Motor neuron (in vitro differentiated cells): Measurements from ENCODE around the gene FOXK1. TPM values are rescaled to one million over a fixed set of nuclear protein-coding genes. Genes with fewer than 3 reads are reported as not detected.

ENCODE experiments used
- ATAC-seq, 8 experiments: fragments of 200-7000 bp; cut with Tn5 transposase; replicated peaks in 6 of 8; 2 replicates each; pipeline ENCODE4 v1.8.0; 2021; ENCODE audit warnings: mild to moderate bottlenecking in 8 of 8, moderate library complexity in 8 of 8
- H3K27ac ChIP-seq, 2 donors: fragments of 250-450 bp; sonication (Bioruptor Pico); 2 replicates each; pipeline ENCODE4 v1.9.0; 2021; ENCODE audit warnings: antibody characterized with exemption in 2 of 2, mild to moderate bottlenecking in 2 of 2, moderate library complexity in 1 of 2
- H3K4me1 ChIP-seq, 2 donors: fragments of 250-450 bp; sonication (Bioruptor Pico); replicated peaks in 1 of 2; 2 replicates each; pipeline ENCODE4 v1.6.1; 2021; ENCODE audit warnings: antibody characterized with exemption in 2 of 2, mild to moderate bottlenecking in 2 of 2, moderate library complexity in 1 of 2
- H3K4me3 ChIP-seq, 5 donors: fragments of 250-450 bp; sonication (Bioruptor Pico); 2 replicates each; pipeline ENCODE4 v1.9.0; 2021; ENCODE audit warnings: antibody characterized with exemption in 5 of 5, mild to moderate bottlenecking in 5 of 5, moderate library complexity in 4 of 5
- WGBS, 10 experiments: fragments of 450-650 bp; shearing (Covaris generic); methylation state at CpG; one replicate each; pipeline ENCODE4 v1.0.0; 2022; 5-methylcytosine and 5-hydroxymethylcytosine counted together
- in situ Hi-C, 9 experiments: fragments of 400-800 bp; cut with MboI; loops; one replicate each; pipeline ENCODE4 v1.15.0; 2021; ENCODE audit warnings: low sequenced_read_pairs in 9 of 9, low pct_unique_long_range_greater_than_20kb in 2 of 9; ENCODE audit not compliant: unreplicated experiment in 9 of 9
- total RNA-seq, 8 experiments: library from RNA; unstranded; fragments of 300-600 nt; gene quantifications; 2 replicates each; pipeline versions ENCODE4 v1.2.3 to v1.2.4, GENCODE V29; 2022

Gene FOXK1
- total RNA-seq, 8 experiments from 2014 or later, result 14.8 to 61.7 (median 24.5) TPM

DNA sequence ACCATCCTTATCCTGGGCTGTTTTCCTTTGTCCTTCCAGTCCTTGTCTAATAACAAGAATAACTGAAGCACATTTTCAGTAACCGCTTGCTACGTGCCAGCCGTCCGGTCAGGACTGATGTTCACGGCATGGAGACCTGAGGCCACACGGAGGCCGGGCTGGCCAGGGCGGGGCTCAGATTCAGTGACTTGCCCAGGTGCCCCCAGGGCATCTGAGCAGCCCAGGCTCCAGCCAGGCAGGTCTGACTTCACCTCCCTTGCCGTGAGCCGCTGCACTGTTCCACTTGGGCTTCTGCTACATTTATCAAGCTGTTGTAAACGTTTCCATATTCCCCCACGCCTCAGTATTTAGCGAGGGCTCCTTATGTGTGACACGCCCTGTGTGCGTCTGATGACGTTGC, 49.7 kb downstream of the FOXK1 start:
- H3K4me3 ChIP-seq, result no peak overlapping the region
- WGBS, 10 experiments, result 75 to 100% (median 100%) methylated on average over 1 to 9 of the region's 16 CpGs; no CpG with 5 or more reads in 3 of the 10 experiments
- H3K4me1 ChIP-seq, result no peaks in the 10 kb centered on the region
- in situ Hi-C loops, result no loop called here
- peak in 2 of 8 experiments; percentile 19 to 36 for ATAC-seq
- H3K27ac ChIP-seq, result no peak overlapping the region

GRCh38 chr7:4733936-4734528, 51.9 kb downstream of the FOXK1 start:
- H3K27ac ChIP-seq, result no peak overlapping the region
- no peak for ATAC-seq
- 80 to 100% (median 96%) methylated on average over 1 to 9 of the region's 15 CpGs; no CpG with 5 or more reads in 4 of the 10 experiments for WGBS, 10 experiments

GRCh38 chr7:4734587-4735345, 52.7 kb downstream of the FOXK1 start:
- peak in 1 of 8 experiments; percentile 19 for ATAC-seq
- WGBS, 10 experiments, result 70 to 94% (median 89%) methylated on average over 2 to 19 of the region's 23 CpGs; no CpG with 5 or more reads in 4 of the 10 experiments
- Histone ChIP-seq H3K4me3 (no peak overlapping the region), H3K4me1 (peaks cover 14 to 18% of the 10 kb centered on the region in 2 donors), H3K27ac (no peak overlapping the region)
- in situ Hi-C loops, result no loop called here

More at GRCh38 chr7:4733936-4734528, 51.9 kb downstream of the FOXK1 start:
- no peak overlapping the region for H3K4me3 ChIP-seq
- in situ Hi-C loops, result no loop called here
- peaks cover 7 to 11% of the 10 kb centered on the region in 2 donors for H3K4me1 ChIP-seq

DNA sequence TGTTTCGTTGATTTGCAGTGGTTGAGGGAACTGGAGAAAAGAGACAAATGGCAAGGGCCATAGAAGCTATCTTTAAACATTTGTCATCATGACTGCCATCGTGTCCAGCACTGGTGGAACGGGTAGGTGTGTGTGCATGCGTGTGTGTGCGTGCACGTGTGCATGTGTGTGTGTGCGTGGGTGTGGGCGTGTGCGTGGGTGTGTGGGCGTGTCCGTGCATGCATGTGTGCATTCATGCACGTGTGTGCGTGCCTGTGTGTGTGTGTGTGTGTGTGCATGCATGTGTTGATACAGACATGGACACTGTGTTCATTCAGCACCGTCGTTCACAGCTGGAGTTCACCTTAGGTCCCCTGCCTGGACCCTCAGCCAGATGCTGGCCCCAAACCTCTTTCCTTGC, 55.2 kb downstream of the FOXK1 start:
- 86 to 100% (median 95%) methylated on average over 1 to 6 of the region's 15 CpGs; no CpG with 5 or more reads in 6 of the 10 experiments for WGBS, 10 experiments
- Histone ChIP-seq H3K27ac (no peak overlapping the region), H3K4me3 (no peak overlapping the region), H3K4me1 (peaks cover 16 to 18% of the 10 kb centered on the region in 2 donors)
- ATAC-seq, result no peak
- in situ Hi-C loops, result no loop called here

DNA sequence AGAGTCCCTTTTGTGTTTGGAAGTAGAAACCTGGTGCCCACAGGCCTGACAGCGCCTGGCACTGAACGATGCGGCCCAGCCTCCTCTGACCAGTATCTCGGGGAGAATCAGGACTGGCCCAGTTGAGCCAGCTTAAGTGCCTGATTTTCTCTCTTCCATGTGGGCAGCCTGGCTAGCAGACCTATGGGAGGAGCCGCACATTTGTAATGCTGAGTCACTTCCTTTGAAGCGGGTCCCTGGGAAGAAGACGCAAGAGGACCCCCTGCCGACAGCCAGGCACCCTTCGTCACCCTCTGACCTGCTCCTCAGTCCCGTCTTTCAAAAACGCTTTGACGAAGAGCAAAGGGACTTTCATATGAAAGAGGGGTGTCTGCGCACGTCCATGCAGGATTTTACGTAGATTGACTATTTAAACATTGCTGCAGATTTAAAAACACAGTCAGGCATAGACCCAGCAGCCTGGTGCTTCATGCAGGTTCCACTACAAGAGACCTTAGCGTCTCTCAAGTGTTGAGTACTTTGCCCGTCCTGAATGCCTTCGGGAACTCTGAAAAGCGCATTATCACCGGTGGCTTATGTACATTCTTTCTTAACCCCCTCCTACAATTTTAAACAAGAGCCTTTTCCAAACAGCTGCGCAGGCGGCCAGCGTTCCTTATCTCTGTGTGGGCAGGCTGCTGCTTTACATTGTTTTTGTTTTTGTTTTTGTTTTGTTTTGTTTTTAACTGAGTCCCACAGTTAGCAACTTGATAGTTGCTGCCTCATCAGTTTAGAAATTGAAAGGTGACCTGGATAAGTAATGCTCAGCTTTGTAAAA, 56.8 kb downstream of the FOXK1 start:
- Histone ChIP-seq H3K4me3 (no peak overlapping the region), H3K4me1 (peaks cover 16 to 25% of the 10 kb centered on the region in 2 donors), H3K27ac (peak overlapping the region; percentile 14 to 48)
- 14 to 73% (median 33%) methylated on average over 3 to 15 of the region's 23 CpGs for WGBS, 10 experiments
- in situ Hi-C loops, result no loop called here
- ATAC-seq, result peak; percentile 63 to 91 (median 80)

GRCh38 chr7:4739528-4739992, 57.5 kb downstream of the FOXK1 start:
- peak in 6 of 8 experiments; percentile 6 to 62 (median 34) for ATAC-seq
- H3K4me1 ChIP-seq, result peaks cover 23 to 32% of the 10 kb centered on the region in 2 donors
- WGBS, 10 experiments, result 47 to 100% (median 63%) methylated on average over 2 to 12 of the region's 16 CpGs; no CpG with 5 or more reads in 2 of the 10 experiments
- no peak overlapping the region for H3K4me3 ChIP-seq
- peak overlapping the region; percentile 14 to 48 for H3K27ac ChIP-seq
- in situ Hi-C loops, result no loop called here

DNA sequence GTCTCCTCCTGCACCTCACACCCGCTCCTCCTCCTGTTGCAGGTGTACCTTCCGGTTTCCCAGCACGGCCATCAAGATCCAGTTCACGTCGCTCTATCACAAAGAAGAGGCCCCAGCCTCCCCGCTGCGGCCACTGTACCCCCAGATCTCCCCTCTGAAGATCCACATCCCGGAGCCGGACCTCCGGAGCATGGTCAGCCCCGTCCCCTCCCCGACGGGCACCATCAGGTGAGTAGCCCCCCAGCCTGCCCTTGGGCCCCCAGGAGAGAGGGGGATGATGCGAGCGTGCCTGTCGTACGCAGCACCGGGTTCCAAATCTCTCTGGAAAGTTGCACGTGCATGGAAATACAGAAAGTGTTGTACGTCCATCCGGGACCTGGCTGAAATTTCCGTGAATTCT, 58.7 kb downstream of the FOXK1 start:
- in situ Hi-C loops, result no loop called here
- H3K4me3 ChIP-seq, result no peak overlapping the region
- 91 to 100% (median 94%) methylated on average over 2 to 12 of the region's 22 CpGs; no CpG with 5 or more reads in 4 of the 10 experiments for WGBS, 10 experiments
- H3K27ac ChIP-seq, result no peak overlapping the region
- H3K4me1 ChIP-seq, result peaks cover 33 to 43% of the 10 kb centered on the region in 2 donors
- ATAC-seq, result no peak

DNA sequence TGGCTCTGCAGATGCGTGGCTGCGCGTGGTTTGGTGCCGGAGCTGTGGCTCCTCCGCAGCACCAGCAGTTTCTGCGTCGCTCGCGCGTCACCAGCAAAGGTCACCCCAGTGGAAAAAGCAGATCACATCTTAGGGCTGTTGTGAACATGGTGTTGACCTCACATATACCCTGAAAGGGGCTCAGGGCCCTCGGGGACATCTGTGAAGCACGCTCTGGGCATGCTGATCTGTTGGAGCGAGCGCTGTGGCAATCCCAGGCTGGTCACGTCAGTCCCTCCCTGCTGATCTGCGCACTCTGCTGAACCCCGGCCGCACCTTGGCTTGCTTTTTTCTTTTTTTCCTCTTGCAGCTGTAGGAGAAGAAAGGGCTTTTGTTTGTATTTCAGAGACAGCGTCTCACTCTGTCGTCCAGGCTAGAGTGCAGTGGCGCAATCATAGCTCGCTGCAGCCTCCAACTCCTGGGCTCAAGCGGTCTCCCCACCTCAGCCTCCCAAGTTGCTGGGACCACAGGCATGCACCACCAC, 60.0 kb downstream of the FOXK1 start:
- in situ Hi-C loops, result no loop called here
- no peak for ATAC-seq
- no peak overlapping the region for H3K4me3 ChIP-seq
- H3K27ac ChIP-seq, result no peak overlapping the region
- WGBS, 10 experiments, result 86 to 100% (median 94%) methylated on average over 1 to 11 of the region's 23 CpGs; no CpG with 5 or more reads in 5 of the 10 experiments
- peaks cover 35 to 45% of the 10 kb centered on the region in 2 donors for H3K4me1 ChIP-seq

DNA sequence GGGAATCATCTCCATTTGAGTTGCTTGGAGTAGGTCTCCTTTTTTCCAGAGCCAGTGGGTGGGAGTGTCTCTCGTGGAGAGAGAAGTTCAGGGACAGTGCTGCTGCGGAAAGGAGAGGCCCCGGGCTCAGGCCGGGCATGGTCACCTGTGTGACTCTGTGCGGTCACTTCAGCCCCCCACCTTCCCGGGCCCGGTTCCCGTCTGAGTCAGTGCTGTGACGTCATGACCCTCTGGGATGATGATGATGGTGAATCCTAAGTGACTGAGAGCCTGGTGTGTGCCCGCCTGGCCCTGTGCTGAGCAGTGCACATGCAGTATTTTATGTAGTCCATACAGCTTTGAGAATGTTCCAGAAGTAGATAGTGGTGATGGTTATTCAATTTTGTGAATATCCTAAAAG, 60.8 kb downstream of the FOXK1 start:
- WGBS, 10 experiments, result 80 to 100% (median 95%) methylated on average over 1 to 6 of the region's 10 CpGs; no CpG with 5 or more reads in 5 of the 10 experiments
- no peak overlapping the region for H3K27ac ChIP-seq
- no peak overlapping the region for H3K4me3 ChIP-seq
- ATAC-seq, result no peak
- in situ Hi-C loops, result no loop called here
- H3K4me1 ChIP-seq, result peaks cover 35 to 45% of the 10 kb centered on the region in 2 donors

DNA sequence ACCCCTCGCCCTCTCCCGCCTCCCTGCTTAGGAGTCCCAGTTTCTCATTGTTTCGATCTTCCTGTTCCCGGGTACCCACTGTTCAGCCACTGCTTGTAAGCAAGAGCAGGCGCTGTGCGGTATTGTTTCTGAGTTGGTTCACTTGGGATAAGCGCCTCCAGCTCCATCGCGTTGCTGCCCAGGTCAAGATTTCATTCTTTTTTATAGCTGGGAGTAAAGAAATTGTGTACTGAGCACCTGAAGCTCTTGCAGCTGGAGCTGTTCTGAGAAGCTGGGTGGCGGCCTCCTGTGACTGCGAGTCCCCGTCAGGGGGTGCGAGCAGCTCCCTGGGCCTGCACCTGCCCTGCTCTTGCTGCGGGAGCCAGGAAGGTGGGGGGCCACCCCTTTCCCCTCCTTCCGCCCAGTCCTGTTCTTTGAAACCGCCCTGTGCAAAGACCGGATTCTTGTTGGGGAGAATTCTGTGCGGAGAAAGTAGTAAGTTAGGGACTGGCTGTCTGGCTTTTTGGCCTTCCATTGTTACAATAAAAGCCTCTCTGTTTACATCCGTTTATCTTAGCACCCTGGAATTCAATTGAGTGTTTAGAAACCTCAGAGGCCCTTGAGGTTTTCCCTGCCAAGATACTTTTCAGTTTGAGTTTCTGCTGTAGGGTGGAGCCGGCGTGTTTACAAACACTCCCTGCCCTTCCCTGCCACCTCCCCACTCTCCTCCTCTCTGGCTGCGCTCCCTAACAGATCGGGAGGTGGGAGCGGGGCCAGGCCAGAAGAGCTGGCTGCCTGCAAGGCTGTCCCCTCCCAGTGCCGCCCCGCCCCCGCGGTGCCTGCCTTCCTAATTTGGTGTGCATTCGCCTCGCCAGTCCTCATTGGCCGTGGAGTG, 62.5 kb downstream of the FOXK1 start:
- Histone ChIP-seq H3K27ac (peak overlapping the region; percentile 76 to 91), H3K4me3 (peak overlapping the region in 1 of 5 donors; percentile 10), H3K4me1 (peaks cover 22 to 27% of the 10 kb centered on the region in 2 donors)
- peak; percentile 88 to 98 (median 94) for ATAC-seq
- 0 to 69% (median 32%) methylated on average over 2 to 10 of the region's 31 CpGs; no CpG with 5 or more reads in 1 of the 10 experiments for WGBS, 10 experiments
- in situ Hi-C loops, result no loop called here

- 0 to 100% (median 48%) methylated on average over 2 to 3 of the region's 18 CpGs; no CpG with 5 or more reads in 2 of the 10 experiments for WGBS, 10 experiments
- in situ Hi-C loops, result no loop called here
- ATAC-seq, result no peak
- Histone ChIP-seq H3K4me3 (peak overlapping the region in 1 of 5 donors; percentile 5), H3K27ac (peak overlapping the region; percentile 76 to 91), H3K4me1 (peaks cover 19 to 26% of the 10 kb centered on the region in 2 donors)
These were observed 63.3 kb downstream of the FOXK1 start for GRCh38 chr7:4745265-4745919.
